ENCODE results near the gene CD96.

DNA sequence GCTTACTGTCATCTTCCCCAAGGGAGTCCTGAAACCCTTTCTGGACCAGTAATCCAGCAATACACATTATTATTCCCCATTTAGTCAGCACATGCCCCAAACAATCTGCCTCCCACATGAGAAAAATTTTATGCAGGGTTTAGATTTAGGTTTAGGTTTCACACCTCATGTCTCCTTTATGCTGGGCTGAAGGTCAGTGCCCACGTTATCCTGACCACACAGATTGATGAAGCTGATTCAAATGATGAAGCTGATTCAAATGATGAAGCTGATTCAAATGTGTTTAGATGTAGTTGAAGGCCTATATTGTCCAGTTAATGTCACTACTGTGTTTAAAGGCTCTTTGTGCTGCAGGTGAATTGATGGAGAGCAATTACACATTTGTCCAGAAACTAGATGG lies 71.3 kb downstream of the CD96 start:
- TF ChIP-seq CTCF (IDR thresholded peaks at IDR 0.05) (no peak), POLR2A (IDR thresholded peaks at IDR 0.05) (no peak)

Measured in right lobe of liver (tissue), 4 donors.